B cell (primary cell): Measurements from ENCODE around the gene MYO1G. TPM values are rescaled to one million over a fixed set of nuclear protein-coding genes. Genes with fewer than 3 reads are reported as not detected.

Experiments used
- ATAC-seq: fragments of 200-7000 bp; cut with Tn5 transposase; one replicate; pipeline ENCODE4 v1.10.0; 2021; ENCODE audit warnings: low read depth, mild to moderate bottlenecking, moderate number of reproducible peaks, moderate library complexity
- CTCF ChIA-PET: fragments of 350-600 bp; sonication (Branson Sonifier 250); formaldehyde crosslinking; loops from one replicate; lab custom pipeline; 2021; ENCODE audit warnings: antibody characterized with exemption, inconsistent platforms; lab: Charles Lee
- POLR2A ChIA-PET: fragments of 350-600 bp; sonication (Branson Sonifier 250); formaldehyde crosslinking; loops from one replicate; lab custom pipeline; 2021; ENCODE audit warnings: antibody characterized with exemption; lab: Charles Lee
- DNase-seq: peaks from one replicate; pipeline ENCODE4 v3.0.0; 2013
- H2AFZ ChIP-seq: 2 replicates; pipeline ENCODE4 v1.6.1; 2012; ENCODE audit warnings: mild to moderate bottlenecking, low read depth, low read length; ENCODE audit not compliant: insufficient read depth, poor library complexity, severe bottlenecking
- H3K27ac ChIP-seq, 2 donors: 1 replicate in 1 of 2; 2 replicates in 1 of 2; pipeline ENCODE4 v1.5.1; 2012 to 2013; ENCODE audit warnings: low read length in 2 of 2, mild to moderate bottlenecking in 2 of 2, moderate library complexity in 1 of 2
- H3K27me3 ChIP-seq, 4 experiments: fragments of 200-600 bp in 1 of 4; sonication (generic) in 1 of 4; replicated peaks in 1 of 4; 1 replicate in 2 of 4; 2 replicates in 2 of 4; pipeline versions ENCODE4 v1.6.1 to v1.7.0; 2013 to 2016; ENCODE audit warnings: low read length in 3 of 4, mild to moderate bottlenecking in 2 of 4, mixed read lengths in 1 of 4, moderate library complexity in 1 of 4; ENCODE audit not compliant: insufficient read depth in 4 of 4, control insufficient read depth in 3 of 4; ENCODE audit errors: control extremely low read depth in 1 of 4
- H3K36me3 ChIP-seq, 2 experiments: replicated peaks in 1 of 2; 1 replicate in 1 of 2; 2 replicates in 1 of 2; pipeline versions ENCODE4 v1.6.1 to v1.7.1; 2013; ENCODE audit warnings: low read length in 1 of 2; ENCODE audit not compliant: insufficient read depth in 2 of 2, control insufficient read depth in 1 of 2; ENCODE audit errors: control extremely low read depth in 1 of 2, extremely low read depth in 1 of 2
- H3K4me1 ChIP-seq, 2 donors: fragments of 200-600 bp in 1 of 2; sonication (generic) in 1 of 2; 1 replicate in 1 of 2; 2 replicates in 1 of 2; pipeline versions ENCODE4 v1.5.1 to v1.6.1; 2013 to 2017; ENCODE audit warnings: low read length in 2 of 2; ENCODE audit not compliant: control insufficient read depth in 2 of 2, insufficient read depth in 2 of 2
- H3K4me2 ChIP-seq: replicated peaks from 2 replicates; pipeline ENCODE3; 2012; ENCODE audit warnings: mild to moderate bottlenecking, low read depth, low read length; ENCODE audit not compliant: poor library complexity, severe bottlenecking
- H3K4me3 ChIP-seq, 5 experiments: fragments of 200-600 bp in 1 of 5; sonication (generic) in 1 of 5; 1 replicate in 3 of 5; 2 replicates in 2 of 5; pipeline versions ENCODE4 v1.5.1 to v1.7.0; 2011 to 2016; ENCODE audit warnings: low read length in 4 of 5, mild to moderate bottlenecking in 4 of 5, low read depth in 2 of 5, control low read depth in 1 of 5, moderate library complexity in 1 of 5; ENCODE audit not compliant: insufficient read depth in 1 of 5; ENCODE audit errors: control extremely low read depth in 1 of 5, extremely low read depth in 1 of 5
- H3K79me2 ChIP-seq: fragments of 200-600 bp; sonication (generic); one replicate; pipeline ENCODE4 v1.6.0; 2016; ENCODE audit warnings: low read length; ENCODE audit not compliant: control insufficient read depth, insufficient read depth
- H3K9ac ChIP-seq: fragments of 200-600 bp; sonication (generic); 2 replicates; pipeline ENCODE4 v1.6.1; 2017; ENCODE audit warnings: mild to moderate bottlenecking, low read length, moderate library complexity
- H3K9me3 ChIP-seq, 3 donors: one replicate each; pipeline versions ENCODE4 v1.6.1 to v1.7.1; 2013; ENCODE audit warnings: low read length in 2 of 3; ENCODE audit not compliant: control insufficient read depth in 2 of 3, insufficient read depth in 1 of 3; ENCODE audit errors: control extremely low read depth in 1 of 3
- H4K20me1 ChIP-seq: 2 replicates; pipeline ENCODE4 v1.6.0; 2012; ENCODE audit warnings: mild to moderate bottlenecking, low read length; ENCODE audit not compliant: insufficient read depth, control insufficient read depth, poor library complexity, severe bottlenecking
- H3K27ac Mint-ChIP-seq: one replicate; pipeline ENCODE4 v1.8.0; 2021; ENCODE audit warnings: mixed read lengths
- H3K27me3 Mint-ChIP-seq: one replicate; pipeline ENCODE4 v1.8.0; 2021; ENCODE audit warnings: mixed read lengths
- H3K4me1 Mint-ChIP-seq: one replicate; pipeline ENCODE4 v1.8.0; 2021; ENCODE audit warnings: mixed read lengths
- H3K4me3 Mint-ChIP-seq: one replicate; pipeline ENCODE4 v1.8.0; 2021; ENCODE audit warnings: mixed read lengths
- H3K9me3 Mint-ChIP-seq: one replicate; pipeline ENCODE4 v1.8.0; 2022; ENCODE audit warnings: mixed read lengths; ENCODE audit not compliant: insufficient read depth
- CTCF ChIP-seq: fragments of 200-600 bp; IDR thresholded peaks from one replicate; pipeline ENCODE4 v1.8.0; 2022; ENCODE audit warnings: antibody characterized with exemption, mild to moderate bottlenecking
- EZH2 ChIP-seq: IDR thresholded peaks from 2 replicates; pipeline ENCODE4 v1.6.1; 2012; ENCODE audit warnings: borderline replicate concordance, low read depth, mild to moderate bottlenecking, moderate library complexity, low read length; ENCODE audit not compliant: insufficient read depth, poor library complexity, severe bottlenecking
- WGBS: methylation state at CpG from one replicate; pipeline ENCODE4 v1.1.5; 2013; ENCODE audit warnings: missing lambda C conversion rate; ENCODE audit not compliant: insufficient coverage; 5-methylcytosine and 5-hydroxymethylcytosine counted together
- intact Hi-C: fragments of 100-400 bp; cut with micrococcal nuclease; formaldehyde crosslinking; loops from one replicate; pipeline ENCODE4 v1.10.0; 2022
- polyA plus RNA-seq: library from polyadenylated mRNA; depleted of rRNA; stranded (reverse); fragments of >200 nt; gene quantifications from 2 replicates; pipeline ENCODE4 v1.2.3, GENCODE V29; 2012
- total RNA-seq, 2 donors: library from RNA; stranded (reverse); fragments of 120-200 nt in 1 of 2; gene quantifications; 1 replicate in 1 of 2; 2 replicates in 1 of 2; pipeline versions ENCODE4 v1.2.3 to v1.2.4, GENCODE V29; 2013 to 2022

MYO1G gene
- total and polyA plus RNA-seq, 2 donors (not counting 1 experiment from before 2014, with no cell fraction given) = 104 to 239 TPM

- Mint-ChIP-seq H3K4me1 (no peaks in the 10 kb centered on the region), H3K27ac (no peak overlapping the region), H3K9me3 (no peaks in the 10 kb centered on the region), H3K27me3 (peaks cover 3% of the 10 kb centered on the region), H3K4me3 (no peak overlapping the region)
- H3K9ac ChIP-seq = no peak overlapping the region
- H3K79me2 ChIP-seq = no peaks in the 10 kb centered on the region
- no peaks in the 10 kb centered on the region for H3K27me3 ChIP-seq
- H3K4me2 ChIP-seq = no peak overlapping the region
- H2AFZ ChIP-seq = no peak overlapping the region
- intact Hi-C loops = no loop called here
- 67% methylated on average over 4 of the region's 5 CpGs for WGBS
- no peaks in the 10 kb centered on the region for H3K36me3 ChIP-seq
- no peaks in the 10 kb centered on the region for H3K4me1 ChIP-seq
- ATAC-seq = no peak
- POLR2A ChIA-PET = no interaction called here
- H4K20me1 ChIP-seq = no peaks in the 10 kb centered on the region
- CTCF ChIA-PET = no interaction called here
- H3K4me3 ChIP-seq = no peak overlapping the region
- H3K9me3 ChIP-seq = no peaks in the 10 kb centered on the region
- TF ChIP-seq CTCF (no peak), EZH2 (no peak)
- DNase-seq = no peak
- H3K27ac ChIP-seq = no peak overlapping the region
Observed at GRCh38 chr7:44937426-44937825, 41.4 kb downstream of the MYO1G start.

- DNase-seq = no peak
- CTCF ChIA-PET = no interaction called here
- Histone ChIP-seq H3K79me2 (no peaks in the 10 kb centered on the region), H3K36me3 (no peaks in the 10 kb centered on the region), H3K4me3 (no peak overlapping the region), H3K27ac (no peak overlapping the region), H3K27me3 (no peaks in the 10 kb centered on the region), H3K4me1 (no peaks in the 10 kb centered on the region), H3K4me2 (no peak overlapping the region), H3K9me3 (no peaks in the 10 kb centered on the region), H2AFZ (no peak overlapping the region), H4K20me1 (no peaks in the 10 kb centered on the region), H3K9ac (no peak overlapping the region)
- no peaks in the 10 kb centered on the region for H3K9me3 Mint-ChIP-seq
- no peak for ATAC-seq
- no peak overlapping the region for H3K27ac Mint-ChIP-seq
- intact Hi-C loops = no loop called here
- no peaks in the 10 kb centered on the region for H3K4me1 Mint-ChIP-seq
- TF ChIP-seq EZH2 = no peak
- TF ChIP-seq CTCF = no peak
- no peak overlapping the region for H3K4me3 Mint-ChIP-seq
- POLR2A ChIA-PET = no interaction called here
- peaks cover 3% of the 10 kb centered on the region for H3K27me3 Mint-ChIP-seq
- WGBS = 88% methylated on average over 5 of the region's 5 CpGs
Observed at GRCh38 chr7:44936322-44936721, 42.5 kb downstream of the MYO1G start.
